ENCODE measurements around the gene CABLES2. TPM values are rescaled to one million over a fixed set of nuclear protein-coding genes. Genes with fewer than 3 reads are reported as not detected.

Gene CABLES2
- total and polyA plus RNA-seq, 9 of the 15 experiments (the other 6 are each of a cell fraction or from before 2014, with no cell fraction given) = 0.46 to 4.2 (median 1.6) TPM

- peak; percentile 89 for TF ChIP-seq VEZF1 (CRISPR knock-in tag; IDR thresholded peaks at IDR 0.05)
- TF ChIP-seq MITF (IDR thresholded peaks at IDR 0.05) = 0 out of 2 replicates have a peak, but pooled peaks have one; percentile 10
- TF ChIP-seq MAX (CRISPR knock-in tag; IDR thresholded peaks at IDR 0.05) = peak; percentile 86
- no peak for TF ChIP-seq CBX5 (IDR thresholded peaks at IDR 0.05; ENCODE audit: borderline replicate concordance, low read depth)
- TF ChIP-seq ILF3 (IDR thresholded peaks at IDR 0.05; ENCODE audit: borderline replicate concordance) = no peak
- TF ChIP-seq GABPB2 (CRISPR knock-in tag; conservative IDR thresholded peaks at IDR 0.05) = no peak
- no peak for TF ChIP-seq MCM2 (IDR thresholded peaks at IDR 0.05; ENCODE audit: low read depth)
- no peak for TF ChIP-seq SNIP1 (IDR thresholded peaks at IDR 0.05; ENCODE audit: low read depth)
- no peak for TF ChIP-seq CEBPB (tag; IDR thresholded peaks at IDR 0.05)
- TF ChIP-seq TEAD4 (IDR thresholded peaks at IDR 0.05; ENCODE audit: low read length) = no peak
- no peak for TF ChIP-seq TEAD4 (CRISPR knock-in tag; IDR thresholded peaks at IDR 0.05; ENCODE audit: borderline replicate concordance)
- no peak for TF ChIP-seq CBX3 (IDR thresholded peaks at IDR 0.05; ENCODE audit: borderline replicate concordance in 1 of 2, low read length in 2 of 2)
- peak; percentile 84 for TF ChIP-seq MBD2 (IDR thresholded peaks at IDR 0.05; ENCODE audit: borderline replicate concordance, low read depth)
- no peak for TF ChIP-seq RBM25 (IDR thresholded peaks at IDR 0.05; ENCODE audit: low read depth, low read length, severe bottlenecking)
- TF ChIP-seq HDAC1 (IDR thresholded peaks at IDR 0.05) = peak in 1 of 2 experiments; percentile 79; a peak in 2 of 4 replicates
- no peak for TF ChIP-seq CTCF (IDR thresholded peaks at IDR 0.05 in 2 of 3, conservative IDR thresholded peaks at IDR 0.05 in 1 of 3; ENCODE audit: insufficient read depth in 2 of 3, low read depth in 1 of 3, low read length in 3 of 3)
- no peak for TF ChIP-seq HMBOX1 (IDR thresholded peaks at IDR 0.05)
- no peak for TF ChIP-seq ATF2 (CRISPR knock-in tag; IDR thresholded peaks at IDR 0.05)
- no peak for TF ChIP-seq ZNF780A (CRISPR knock-in tag; IDR thresholded peaks at IDR 0.05)
- TF ChIP-seq GTF2A2 (tag; IDR thresholded peaks at IDR 0.05) = no peak
- no peak for TF ChIP-seq RFX7 (CRISPR knock-in tag; IDR thresholded peaks at IDR 0.05)
- no peak for TF ChIP-seq KHSRP (IDR thresholded peaks at IDR 0.05)
Measured at GRCh38 chr20:62386383-62387218, 20.5 kb downstream of the CABLES2 start, which contains the start of gene RPS21 (continued).

Measured in K562 (cell line).